ENCODE data around the gene PLCH2.

Gene PLCH2

GRCh38 chr1:2480236-2480985, 4.3 kb downstream of the PLCH2 start:
- no peaks in the 10 kb centered on the region for H3K9me3 ChIP-seq
- in situ Hi-C loops (cut with MboI; ENCODE audit: low sequenced_read_pairs), result no loop called here
- H3K27me3 ChIP-seq (ENCODE audit: low read depth), result no peaks in the 10 kb centered on the region; the same call in 1 of the 2 replicates
- no peaks in the 10 kb centered on the region for H3K36me3 ChIP-seq (replicated peaks)
- no peak overlapping the region for H3K4me3 ChIP-seq
- DNase-seq (ENCODE audit: low spot score in 2 of 2), result no peak
- no peaks in the 10 kb centered on the region for H3K4me1 ChIP-seq

GRCh38 chr1:2480986-2481364, 4.9 kb downstream of the PLCH2 start:
- in situ Hi-C loops (cut with MboI; ENCODE audit: low sequenced_read_pairs), result no loop called here
- DNase-seq (ENCODE audit: low spot score in 2 of 2), result no peak
- Histone ChIP-seq H3K27me3 (ENCODE audit: low read depth) (no peaks in the 10 kb centered on the region; the same call in 1 of the 2 replicates), H3K4me1 (no peaks in the 10 kb centered on the region), H3K4me3 (no peak overlapping the region), H3K9me3 (no peaks in the 10 kb centered on the region), H3K36me3 (replicated peaks) (no peaks in the 10 kb centered on the region)

- DNase-seq (ENCODE audit: low spot score in 2 of 2), result no peak
- in situ Hi-C loops (cut with MboI; ENCODE audit: low sequenced_read_pairs), result no loop called here
Observed at GRCh38 chr1:2481885-2482284, 5.8 kb downstream of the PLCH2 start.

GRCh38 chr1:2482588-2482987, 6.5 kb downstream of the PLCH2 start:
- in situ Hi-C loops (cut with MboI; ENCODE audit: low sequenced_read_pairs), result no loop called here
- H3K9me3 ChIP-seq, result no peaks in the 10 kb centered on the region
- H3K27me3 ChIP-seq (ENCODE audit: low read depth), result no peaks in the 10 kb centered on the region
- H3K36me3 ChIP-seq (replicated peaks), result no peaks in the 10 kb centered on the region
- H3K4me3 ChIP-seq, result no peak overlapping the region
- no peaks in the 10 kb centered on the region for H3K4me1 ChIP-seq
- no peak for DNase-seq (ENCODE audit: low spot score in 2 of 2)

More at GRCh38 chr1:2481885-2482284, 5.8 kb downstream of the PLCH2 start:
- H3K9me3 ChIP-seq, result no peaks in the 10 kb centered on the region
- no peaks in the 10 kb centered on the region; the same call in 1 of the 2 replicates for H3K27me3 ChIP-seq (ENCODE audit: low read depth)
- H3K4me3 ChIP-seq, result no peak overlapping the region
- H3K36me3 ChIP-seq (replicated peaks), result no peaks in the 10 kb centered on the region
- no peaks in the 10 kb centered on the region for H3K4me1 ChIP-seq

GRCh38 chr1:2483026-2483425, 6.9 kb downstream of the PLCH2 start:
- in situ Hi-C loops (cut with MboI; ENCODE audit: low sequenced_read_pairs), result no loop called here
- H3K36me3 ChIP-seq (replicated peaks), result no peaks in the 10 kb centered on the region
- no peak for DNase-seq (ENCODE audit: low spot score in 2 of 2)
- no peaks in the 10 kb centered on the region for H3K9me3 ChIP-seq
- no peaks in the 10 kb centered on the region for H3K4me1 ChIP-seq
- no peaks in the 10 kb centered on the region for H3K27me3 ChIP-seq (ENCODE audit: low read depth)
- H3K4me3 ChIP-seq, result no peak overlapping the region

GRCh38 chr1:2483970-2484369, 7.9 kb downstream of the PLCH2 start:
- no peaks in the 10 kb centered on the region for H3K27me3 ChIP-seq (ENCODE audit: low read depth)
- H3K9me3 ChIP-seq, result peaks cover 4% of the 10 kb centered on the region; the same call in 1 of the 2 replicates
- no peak overlapping the region for H3K4me3 ChIP-seq
- DNase-seq (ENCODE audit: low spot score in 2 of 2), result no peak
- H3K36me3 ChIP-seq (replicated peaks), result no peaks in the 10 kb centered on the region
- no peaks in the 10 kb centered on the region for H3K4me1 ChIP-seq
- in situ Hi-C loops (cut with MboI; ENCODE audit: low sequenced_read_pairs), result no loop called here

- Histone ChIP-seq H3K27me3 (ENCODE audit: low read depth) (peaks cover 5% of the 10 kb centered on the region), H3K4me1 (no peaks in the 10 kb centered on the region), H3K36me3 (replicated peaks) (no peaks in the 10 kb centered on the region), H3K4me3 (no peak overlapping the region), H3K9me3 (peaks cover 5% of the 10 kb centered on the region; the same call in 1 of the 2 replicates)
- in situ Hi-C loops (cut with MboI; ENCODE audit: low sequenced_read_pairs), result no loop called here
- no peak for DNase-seq (ENCODE audit: low spot score in 2 of 2)
Observed at GRCh38 chr1:2486041-2486440, 10.0 kb downstream of the PLCH2 start.

GRCh38 chr1:2486558-2486957, 10.5 kb downstream of the PLCH2 start:
- no peaks in the 10 kb centered on the region for H3K4me1 ChIP-seq
- no peaks in the 10 kb centered on the region for H3K36me3 ChIP-seq (replicated peaks)
- H3K27me3 ChIP-seq (ENCODE audit: low read depth), result peaks cover 9% of the 10 kb centered on the region
- H3K4me3 ChIP-seq, result no peak overlapping the region
- in situ Hi-C loops (cut with MboI; ENCODE audit: low sequenced_read_pairs), result no loop called here
- peaks cover 5% of the 10 kb centered on the region; the same call in 1 of the 2 replicates for H3K9me3 ChIP-seq
- no peak for DNase-seq (ENCODE audit: low spot score in 2 of 2)

- no peaks in the 10 kb centered on the region for H3K4me1 ChIP-seq
- no peak for DNase-seq (ENCODE audit: low spot score in 2 of 2)
- in situ Hi-C loops (cut with MboI; ENCODE audit: low sequenced_read_pairs), result no loop called here
- H3K4me3 ChIP-seq, result no peak overlapping the region
- H3K36me3 ChIP-seq (replicated peaks), result no peaks in the 10 kb centered on the region
- peaks cover 5% of the 10 kb centered on the region; the same call in 1 of the 2 replicates for H3K9me3 ChIP-seq
- peaks cover 17% of the 10 kb centered on the region for H3K27me3 ChIP-seq (ENCODE audit: low read depth)
Observed at GRCh38 chr1:2488688-2489087, 12.6 kb downstream of the PLCH2 start.

- no peaks in the 10 kb centered on the region for H3K36me3 ChIP-seq (replicated peaks)
- peaks cover 17% of the 10 kb centered on the region for H3K27me3 ChIP-seq (ENCODE audit: low read depth)
- H3K4me3 ChIP-seq, result no peak overlapping the region
- no peaks in the 10 kb centered on the region for H3K4me1 ChIP-seq
- peaks cover 5% of the 10 kb centered on the region; the same call in 1 of the 2 replicates for H3K9me3 ChIP-seq
- DNase-seq (ENCODE audit: low spot score in 2 of 2), result no peak
- in situ Hi-C loops (cut with MboI; ENCODE audit: low sequenced_read_pairs), result no loop called here
Observed at GRCh38 chr1:2489615-2490014, 13.5 kb downstream of the PLCH2 start.

GRCh38 chr1:2492091-2492490, 16.0 kb downstream of the PLCH2 start:
- Histone ChIP-seq H3K27me3 (ENCODE audit: low read depth) (peaks cover 17% of the 10 kb centered on the region), H3K4me1 (no peaks in the 10 kb centered on the region), H3K36me3 (replicated peaks) (no peaks in the 10 kb centered on the region), H3K4me3 (no peak overlapping the region), H3K9me3 (peaks cover 5% of the 10 kb centered on the region; the same call in 1 of the 2 replicates)
- in situ Hi-C loops (cut with MboI; ENCODE audit: low sequenced_read_pairs), result no loop called here
- no peak for DNase-seq (ENCODE audit: low spot score in 2 of 2)

GRCh38 chr1:2493218-2493617, 17.1 kb downstream of the PLCH2 start:
- H3K9me3 ChIP-seq, result peaks cover 5% of the 10 kb centered on the region; the same call in 1 of the 2 replicates
- DNase-seq (ENCODE audit: low spot score in 2 of 2), result no peak
- no peaks in the 10 kb centered on the region for H3K4me1 ChIP-seq
- no peak overlapping the region for H3K4me3 ChIP-seq
- H3K36me3 ChIP-seq (replicated peaks), result no peaks in the 10 kb centered on the region
- in situ Hi-C loops (cut with MboI; ENCODE audit: low sequenced_read_pairs), result no loop called here
- peaks cover 17% of the 10 kb centered on the region for H3K27me3 ChIP-seq (ENCODE audit: low read depth)

GRCh38 chr1:2493691-2494322, 17.7 kb downstream of the PLCH2 start:
- Histone ChIP-seq H3K9me3 (peaks cover 2% of the 10 kb centered on the region; the same call in 1 of the 2 replicates), H3K4me3 (no peak overlapping the region), H3K27me3 (ENCODE audit: low read depth) (peaks cover 17% of the 10 kb centered on the region), H3K36me3 (replicated peaks) (no peaks in the 10 kb centered on the region), H3K4me1 (no peaks in the 10 kb centered on the region)
- in situ Hi-C loops (cut with MboI; ENCODE audit: low sequenced_read_pairs), result no loop called here
- DNase-seq (ENCODE audit: low spot score in 2 of 2), result no peak

- Histone ChIP-seq H3K4me1 (no peaks in the 10 kb centered on the region), H3K4me3 (no peak overlapping the region), H3K9me3 (no peaks in the 10 kb centered on the region), H3K36me3 (replicated peaks) (no peaks in the 10 kb centered on the region), H3K27me3 (ENCODE audit: low read depth) (peaks cover 17% of the 10 kb centered on the region)
- DNase-seq (ENCODE audit: low spot score in 2 of 2), result peak in 1 of 2 experiments; percentile 39
- in situ Hi-C loops (cut with MboI; ENCODE audit: low sequenced_read_pairs), result no loop called here
Observed at GRCh38 chr1:2494323-2494693, 18.2 kb downstream of the PLCH2 start.

Data from HAP-1 (cell line).